Transverse colon (tissue), 4 donors: ENCODE results near the gene IFRD2.

Experiments
- CTCF ChIP-seq, 5 experiments: fragments of 200-600 bp in 3 of 5; fragments of 450-650 bp in 2 of 5; sonication (generic) in 3 of 5; IDR thresholded peaks; 1 replicate in 2 of 5; 2 replicates in 3 of 5; pipeline ENCODE4 v1.5.1; 2016 to 2017; ENCODE audit warnings: antibody characterized with exemption in 5 of 5, inconsistent platforms in 3 of 5, mild to moderate bottlenecking in 2 of 5, moderate library complexity in 1 of 5
- EP300 ChIP-seq: sonication (generic); formaldehyde crosslinking; IDR thresholded peaks from one replicate; pipeline ENCODE4 v1.6.1; 2017; ENCODE audit warnings: antibody characterized with exemption, low read depth
- POLR2A ChIP-seq: fragments of 450-650 bp; IDR thresholded peaks from one replicate; pipeline ENCODE4 v1.6.1; 2016; ENCODE audit warnings: antibody characterized with exemption, mild to moderate bottlenecking, moderate library complexity
- POLR2AphosphoS5 ChIP-seq, 3 donors: sonication (generic); formaldehyde crosslinking; IDR thresholded peaks; one replicate each; pipeline ENCODE4 v1.6.1; 2016; ENCODE audit warnings: antibody characterized with exemption in 3 of 3

GRCh38 chr3:50296721-50297383 lies 4.6 kb upstream of the IFRD2 start:
- TF ChIP-seq CTCF (IDR thresholded peaks at IDR 0.05) = no peak
- no peak for TF ChIP-seq POLR2A
- no peak for TF ChIP-seq POLR2AphosphoS5 (IDR thresholded peaks at IDR 0.05)
- no peak for TF ChIP-seq EP300
